Endodermal cell (in vitro differentiated cells): ENCODE results near the gene CNOT4. TPM values are rescaled to one million over a fixed set of nuclear protein-coding genes. Genes with fewer than 3 reads are reported as not detected.

Source experiments
- DNase-seq: peaks from one replicate; pipeline ENCODE4 v3.0.0-alpha.2; 2017
- H3K27ac ChIP-seq: 2 replicates; pipeline ENCODE4 v1.5.1; 2013; ENCODE audit warnings: mild to moderate bottlenecking, low read depth, low read length, moderate library complexity
- H3K27me3 ChIP-seq: 2 replicates; pipeline ENCODE4 v1.6.1; 2013; ENCODE audit warnings: mild to moderate bottlenecking, low read length, moderate library complexity; ENCODE audit not compliant: insufficient read depth, control insufficient read depth, poor library complexity, severe bottlenecking
- H3K36me3 ChIP-seq: 2 replicates; pipeline ENCODE4 v1.7.0; 2013; ENCODE audit warnings: mild to moderate bottlenecking, low read length, moderate library complexity; ENCODE audit not compliant: control insufficient read depth, insufficient read depth
- H3K4me1 ChIP-seq: one replicate; pipeline ENCODE4 v1.7.0; 2013; ENCODE audit warnings: low read length; ENCODE audit not compliant: control insufficient read depth, insufficient read depth
- H3K4me3 ChIP-seq: 2 replicates; pipeline ENCODE4 v1.5.1; 2013; ENCODE audit warnings: mild to moderate bottlenecking, low read length, moderate library complexity
- H3K9ac ChIP-seq: 2 replicates; pipeline ENCODE4 v1.6.1; 2013; ENCODE audit warnings: mild to moderate bottlenecking, low read length, moderate library complexity; ENCODE audit not compliant: poor library complexity, severe bottlenecking; ENCODE audit errors: extremely low read depth
- H3K9me3 ChIP-seq: 2 replicates; pipeline ENCODE4 v1.6.1; 2013; ENCODE audit warnings: mild to moderate bottlenecking, low read length, moderate library complexity; ENCODE audit not compliant: control insufficient read depth
- H3K27ac Mint-ChIP-seq: 2 replicates; pipeline ENCODE4 v1.8.0; 2020; ENCODE audit warnings: mixed read lengths
- H3K27me3 Mint-ChIP-seq: 2 replicates; pipeline ENCODE4 v1.8.0; 2021; ENCODE audit warnings: mild to moderate bottlenecking, mixed read lengths; ENCODE audit not compliant: insufficient read depth
- H3K36me3 Mint-ChIP-seq: 2 replicates; pipeline ENCODE4 v1.8.0; 2020; ENCODE audit warnings: low read depth, mixed read lengths
- H3K4me1 Mint-ChIP-seq: 2 replicates; pipeline ENCODE4 v1.8.0; 2020; ENCODE audit warnings: mixed read lengths
- H3K4me3 Mint-ChIP-seq: 2 replicates; pipeline ENCODE4 v1.8.0; 2020; ENCODE audit warnings: mild to moderate bottlenecking, moderate library complexity, mixed read lengths
- H3K9me3 Mint-ChIP-seq: 2 replicates; pipeline ENCODE4 v1.8.0; 2020; ENCODE audit warnings: mild to moderate bottlenecking, mixed read lengths
- CTCF ChIP-seq: fragments of 200-600 bp; sonication (generic); conservative IDR thresholded peaks from 2 replicates; pipeline ENCODE4 v1.5.0; 2021; ENCODE audit warnings: antibody characterized with exemption, mild to moderate bottlenecking
- WGBS, 2 experiments: methylation state at CpG; one replicate each; pipeline versions ENCODE4 v1.1.5 to v1.1.7; 2013; ENCODE audit warnings: missing lambda C conversion rate in 2 of 2, mixed read lengths in 1 of 2; ENCODE audit not compliant: insufficient coverage in 1 of 2, insufficient read length in 1 of 2; 5-methylcytosine and 5-hydroxymethylcytosine counted together
- total RNA-seq, 2 donors: library from RNA; stranded (reverse); fragmentation: NEBNext Ultra II Directional in 1 of 2; extraction: Animal tissue kit (Norgen Biotek cat#: 25700) in 1 of 2; gene quantifications; 2 replicates in 1 of 2; 3 replicates in 1 of 2; pipeline ENCODE4 v1.2.1, GENCODE V29; 2021

The CNOT4 gene
- total RNA-seq, 2 donors from 2014 or later = 22.7 to 23.8 TPM

- Mint-ChIP-seq H3K27ac (no peak overlapping the region), H3K27me3 (no peaks in the 10 kb centered on the region), H3K4me1 (peaks cover 15% of the 10 kb centered on the region), H3K9me3 (peaks cover 4% of the 10 kb centered on the region), H3K4me3 (no peak overlapping the region), H3K36me3 (peaks cover 7% of the 10 kb centered on the region)
- Histone ChIP-seq H3K4me3 (no peak overlapping the region), H3K36me3 (no peaks in the 10 kb centered on the region), H3K4me1 (peaks cover 4% of the 10 kb centered on the region), H3K9ac (no peak overlapping the region), H3K27ac (no peak overlapping the region), H3K9me3 (no peaks in the 10 kb centered on the region), H3K27me3 (no peaks in the 10 kb centered on the region)
- TF ChIP-seq CTCF = no peak
- 91 to 95% methylated on average over 2 to 4 of the region's 4 CpGs for WGBS, 2 experiments
- DNase-seq = no peak
Measured at GRCh38 chr7:135459951-135460567, 49.8 kb downstream of the CNOT4 start.

GRCh38 chr7:135459076-135459475 is 50.8 kb downstream of the CNOT4 start:
- H3K4me1 ChIP-seq = peaks cover 4% of the 10 kb centered on the region
- no peak overlapping the region for H3K27ac ChIP-seq
- Mint-ChIP-seq H3K27ac (no peak overlapping the region), H3K36me3 (peaks cover 4% of the 10 kb centered on the region), H3K4me3 (no peak overlapping the region), H3K27me3 (no peaks in the 10 kb centered on the region), H3K4me1 (peaks cover 15% of the 10 kb centered on the region), H3K9me3 (peaks cover 1% of the 10 kb centered on the region)
- 71 to 89% methylated on average over 4 to 6 of the region's 6 CpGs for WGBS, 2 experiments
- H3K27me3 ChIP-seq = no peaks in the 10 kb centered on the region
- DNase-seq = no peak
- H3K4me3 ChIP-seq = no peak overlapping the region
- H3K36me3 ChIP-seq = no peaks in the 10 kb centered on the region
- H3K9me3 ChIP-seq = no peaks in the 10 kb centered on the region
- no peak for TF ChIP-seq CTCF
- no peak overlapping the region for H3K9ac ChIP-seq

GRCh38 chr7:135454060-135454459 is 55.8 kb downstream of the CNOT4 start:
- WGBS, 2 experiments = 99% methylated on average over 3 of the region's 3 CpGs; no CpG with 5 or more reads in 1 of the 2 experiments
- Histone ChIP-seq H3K36me3 (no peaks in the 10 kb centered on the region), H3K27ac (no peak overlapping the region), H3K4me3 (no peak overlapping the region), H3K4me1 (no peaks in the 10 kb centered on the region), H3K9ac (no peak overlapping the region), H3K9me3 (no peaks in the 10 kb centered on the region), H3K27me3 (no peaks in the 10 kb centered on the region)
- no peak for TF ChIP-seq CTCF
- no peaks in the 10 kb centered on the region for H3K9me3 Mint-ChIP-seq
- no peaks in the 10 kb centered on the region for H3K27me3 Mint-ChIP-seq
- H3K27ac Mint-ChIP-seq = no peak overlapping the region
- DNase-seq = no peak
- no peak overlapping the region for H3K4me3 Mint-ChIP-seq
- no peaks in the 10 kb centered on the region for H3K36me3 Mint-ChIP-seq
- H3K4me1 Mint-ChIP-seq = peaks cover 3% of the 10 kb centered on the region
